ENCODE data around the gene CKAP4.

The CKAP4 gene

GRCh38 chr12:106274012-106274411 lies 26.2 kb upstream of the CKAP4 start:
- no peak for ATAC-seq

- ATAC-seq = no peak
These were observed 25.7 kb upstream of the CKAP4 start for GRCh38 chr12:106273491-106273890.

GRCh38 chr12:106271575-106272505 lies 24.0 kb upstream of the CKAP4 start:
- ATAC-seq = no peak

- ATAC-seq = no peak
These were observed 21.4 kb upstream of the CKAP4 start for GRCh38 chr12:106269150-106269771.

- no peak for ATAC-seq
These were observed 19.7 kb upstream of the CKAP4 start for GRCh38 chr12:106267535-106267934.

- no peak for ATAC-seq
These were observed 17.3 kb upstream of the CKAP4 start for GRCh38 chr12:106265116-106265515.

GRCh38 chr12:106258935-106259334 lies 11.1 kb upstream of the CKAP4 start:
- ATAC-seq = no peak

- ATAC-seq = no peak
These were observed 10.4 kb upstream of the CKAP4 start for GRCh38 chr12:106258226-106258625.

GRCh38 chr12:106256524-106256923 lies 8.7 kb upstream of the CKAP4 start:
- no peak for ATAC-seq

- ATAC-seq = no peak
These were observed 8.1 kb upstream of the CKAP4 start for GRCh38 chr12:106255952-106256351.

- ATAC-seq = no peak
These were observed 7.7 kb upstream of the CKAP4 start for GRCh38 chr12:106255493-106255892.

- ATAC-seq = no peak
These were observed 6.9 kb upstream of the CKAP4 start for GRCh38 chr12:106254724-106255123.

- ATAC-seq = no peak
These were observed 4.0 kb upstream of the CKAP4 start for GRCh38 chr12:106251631-106252455.

- no peak for ATAC-seq
These were observed 1.8 kb upstream of the CKAP4 start for GRCh38 chr12:106249411-106250135.

- peak; percentile 63 to 65 for ATAC-seq
These were observed 1.1 kb upstream of the CKAP4 start for GRCh38 chr12:106248846-106249371.

GRCh38 chr12:106248312-106248845 lies 559 bp upstream of the CKAP4 start:
- ATAC-seq = peak; percentile 2 to 12

- peak; percentile 22 to 29 for ATAC-seq
These were observed 738 bp downstream of the CKAP4 start for GRCh38 chr12:106246891-106247673.

- ATAC-seq = no peak
These were observed 2.1 kb downstream of the CKAP4 start for GRCh38 chr12:106245767-106246166.

- no peak for ATAC-seq
These were observed 4.2 kb downstream of the CKAP4 start for GRCh38 chr12:106243620-106244019.

GRCh38 chr12:106240821-106241220 lies 7.0 kb downstream of the CKAP4 start:
- ATAC-seq = no peak

GRCh38 chr12:106239951-106240335 lies 7.9 kb downstream of the CKAP4 start:
- ATAC-seq = no peak
